Fibroblast of the aortic adventitia (primary cell): ENCODE measurements around the gene LRRC49. TPM values are rescaled to one million over a fixed set of nuclear protein-coding genes. Genes with fewer than 3 reads are reported as not detected.

ENCODE experiments used
- DNase-seq: peaks from one replicate; pipeline ENCODE4 v3.0.0-alpha.2; 2010; ENCODE audit warnings: low read depth
- H3K4me3 ChIP-seq: 2 replicates; pipeline ENCODE4 v1.5.1; 2011; ENCODE audit warnings: low read depth, mild to moderate bottlenecking, control low read depth, low read length, moderate library complexity
- total RNA-seq: library from RNA; depleted of rRNA; stranded (reverse); fragments of >200 nt; gene quantifications from 2 replicates; pipeline ENCODE4 v1.2.3, GENCODE V29; 2012; ENCODE audit warnings: low replicate concordance
- TF ChIP-seq, protein P1 (sequence below): IDR thresholded peaks from 2 replicates; pipeline ENCODE4 v1.5.1; 2011; ENCODE audit warnings: mild to moderate bottlenecking, low read length, control low read depth, inconsistent platforms; ENCODE audit not compliant: insufficient read depth

LRRC49 gene
- total RNA-seq, 1 donor: 25.2 TPM

DNA sequence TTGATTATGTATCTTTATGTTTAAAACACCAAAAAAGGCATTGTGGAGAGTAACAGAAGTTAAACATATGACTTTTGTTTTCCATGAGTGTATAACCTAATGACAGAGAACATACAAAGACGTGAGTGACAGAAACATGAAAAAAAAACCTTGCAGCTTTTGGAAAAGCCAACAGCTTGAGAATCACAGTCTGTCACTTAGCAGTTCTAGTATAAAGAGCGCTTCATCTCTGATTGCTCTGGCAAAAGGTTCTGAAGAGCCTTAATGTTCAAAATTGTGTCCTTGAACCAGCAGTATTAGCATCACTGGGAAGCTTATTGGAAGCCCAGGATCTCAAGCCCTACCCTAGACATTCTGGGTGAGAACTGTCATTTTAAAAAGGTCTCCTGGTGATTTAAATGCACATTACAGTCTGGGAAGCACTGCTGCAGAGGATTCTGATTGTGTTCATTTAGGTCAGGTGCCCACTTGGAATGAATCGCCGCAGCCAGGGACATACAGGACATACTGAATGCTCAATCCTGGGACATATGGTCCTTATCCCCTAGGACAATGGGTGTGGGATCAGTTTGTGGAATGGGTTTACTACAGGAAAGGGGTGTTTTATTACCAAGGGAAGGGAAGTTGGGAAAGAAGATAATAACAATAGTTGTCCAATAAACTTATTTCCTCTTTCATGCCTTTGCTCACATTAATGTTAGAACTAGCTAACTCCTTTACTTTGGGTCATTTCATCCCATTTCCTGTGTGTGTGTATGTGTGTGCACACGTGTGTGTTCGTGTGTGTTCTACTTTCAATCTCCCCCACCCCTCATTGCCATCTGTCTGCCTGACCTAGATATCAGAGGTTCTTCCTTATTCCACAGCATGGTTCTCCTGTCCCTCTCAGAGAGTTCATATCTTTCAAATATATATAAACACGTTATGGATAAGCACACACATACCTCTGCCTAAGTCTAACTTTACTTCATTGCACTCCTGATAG lies 55.0 kb downstream of the LRRC49 start:
- no peak overlapping the region for H3K4me3 ChIP-seq
- TF ChIP-seq, protein P1, sequence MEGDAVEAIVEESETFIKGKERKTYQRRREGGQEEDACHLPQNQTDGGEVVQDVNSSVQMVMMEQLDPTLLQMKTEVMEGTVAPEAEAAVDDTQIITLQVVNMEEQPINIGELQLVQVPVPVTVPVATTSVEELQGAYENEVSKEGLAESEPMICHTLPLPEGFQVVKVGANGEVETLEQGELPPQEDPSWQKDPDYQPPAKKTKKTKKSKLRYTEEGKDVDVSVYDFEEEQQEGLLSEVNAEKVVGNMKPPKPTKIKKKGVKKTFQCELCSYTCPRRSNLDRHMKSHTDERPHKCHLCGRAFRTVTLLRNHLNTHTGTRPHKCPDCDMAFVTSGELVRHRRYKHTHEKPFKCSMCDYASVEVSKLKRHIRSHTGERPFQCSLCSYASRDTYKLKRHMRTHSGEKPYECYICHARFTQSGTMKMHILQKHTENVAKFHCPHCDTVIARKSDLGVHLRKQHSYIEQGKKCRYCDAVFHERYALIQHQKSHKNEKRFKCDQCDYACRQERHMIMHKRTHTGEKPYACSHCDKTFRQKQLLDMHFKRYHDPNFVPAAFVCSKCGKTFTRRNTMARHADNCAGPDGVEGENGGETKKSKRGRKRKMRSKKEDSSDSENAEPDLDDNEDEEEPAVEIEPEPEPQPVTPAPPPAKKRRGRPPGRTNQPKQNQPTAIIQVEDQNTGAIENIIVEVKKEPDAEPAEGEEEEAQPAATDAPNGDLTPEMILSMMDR: no peak
- DNase-seq: no peak

DNA sequence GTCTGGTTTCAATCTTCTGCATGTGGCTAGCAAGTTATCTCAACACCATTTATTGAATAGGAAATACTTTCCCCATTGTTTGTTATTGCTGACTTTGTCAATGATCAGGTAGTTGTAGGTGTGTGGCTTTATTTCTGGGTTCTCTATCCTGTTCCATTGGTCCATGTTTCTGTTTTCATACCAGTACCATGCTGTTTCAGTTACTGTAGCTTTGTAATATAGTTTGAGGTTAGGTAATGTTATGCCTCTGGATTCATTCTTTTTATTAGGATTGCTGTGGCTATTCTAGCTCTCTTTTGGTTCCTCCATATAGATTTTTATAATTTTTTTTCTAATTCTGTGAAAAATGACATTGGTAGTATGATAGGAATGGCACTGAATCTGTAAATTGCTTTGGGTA lies 58.3 kb downstream of the LRRC49 start:
- H3K4me3 ChIP-seq: no peak overlapping the region
- TF ChIP-seq, protein P1: no peak
- DNase-seq: no peak

DNA sequence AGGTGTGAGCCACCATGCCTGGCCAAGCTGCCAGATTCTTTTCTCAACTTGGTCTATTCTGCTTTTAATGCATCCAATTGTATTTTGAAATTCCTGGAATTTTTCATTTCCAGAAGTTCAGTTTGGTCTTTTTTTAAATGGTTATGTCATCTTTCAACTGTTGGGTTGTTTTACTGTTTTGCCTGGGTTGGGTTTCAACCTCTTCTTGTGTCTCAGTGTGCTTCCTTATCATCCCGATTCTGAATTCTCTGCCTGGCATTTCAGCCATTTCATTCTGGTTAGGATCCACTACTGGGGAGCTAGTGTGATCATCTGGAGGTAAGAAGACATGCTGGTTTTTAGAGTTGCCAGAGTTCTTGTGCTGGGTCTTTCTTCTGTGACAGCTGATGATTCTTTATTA lies 61.5 kb downstream of the LRRC49 start:
- TF ChIP-seq, protein P1: no peak
- peak; percentile 18 for DNase-seq

DNA sequence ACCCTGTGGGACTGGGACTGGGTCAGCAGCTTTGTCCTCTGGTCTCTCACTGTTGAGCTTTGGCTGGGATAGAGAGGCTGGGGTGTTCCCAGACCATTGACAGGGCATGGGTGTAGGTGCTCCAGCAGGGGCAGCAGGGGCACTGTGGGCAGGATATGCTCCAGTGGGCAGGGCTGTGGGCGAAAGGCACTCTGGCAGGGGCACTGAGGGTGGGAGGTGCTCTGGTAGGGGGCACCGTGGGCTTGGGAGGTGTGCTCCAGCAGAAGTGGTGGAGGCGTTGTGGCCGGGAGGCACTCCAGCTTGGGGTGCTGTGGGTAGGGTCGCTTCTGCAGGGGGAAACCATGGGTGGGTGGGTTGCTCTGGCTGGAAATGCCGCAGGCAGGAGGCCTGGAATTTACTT lies 62.1 kb downstream of the LRRC49 start:
- TF ChIP-seq, protein P1: no peak
- H3K4me3 ChIP-seq: no peak overlapping the region
- no peak for DNase-seq

More for the DNA sequence above, 61.5 kb downstream of the LRRC49 start:
- no peak overlapping the region for H3K4me3 ChIP-seq

DNA sequence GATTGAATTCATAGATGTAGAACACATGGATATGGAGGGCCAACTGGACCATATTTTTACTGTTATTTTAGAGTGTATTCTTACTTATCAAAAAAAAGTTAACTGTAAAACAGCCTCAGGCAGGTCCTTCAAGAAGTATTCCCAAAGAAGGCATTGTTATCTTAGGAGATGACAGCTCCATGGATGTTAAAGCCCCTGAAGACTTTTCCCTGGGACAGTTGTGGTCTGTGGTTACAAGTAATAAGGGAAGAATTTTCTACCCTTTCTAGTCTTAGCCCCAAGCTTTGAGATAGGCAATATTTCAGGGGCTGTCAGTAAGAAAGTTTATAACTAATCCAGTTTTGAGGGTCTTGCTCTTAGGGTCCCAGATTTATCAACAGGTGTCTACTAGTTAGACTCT lies 62.5 kb downstream of the LRRC49 start:
- TF ChIP-seq, protein P1: no peak
- peak; percentile 37 for DNase-seq

DNA sequence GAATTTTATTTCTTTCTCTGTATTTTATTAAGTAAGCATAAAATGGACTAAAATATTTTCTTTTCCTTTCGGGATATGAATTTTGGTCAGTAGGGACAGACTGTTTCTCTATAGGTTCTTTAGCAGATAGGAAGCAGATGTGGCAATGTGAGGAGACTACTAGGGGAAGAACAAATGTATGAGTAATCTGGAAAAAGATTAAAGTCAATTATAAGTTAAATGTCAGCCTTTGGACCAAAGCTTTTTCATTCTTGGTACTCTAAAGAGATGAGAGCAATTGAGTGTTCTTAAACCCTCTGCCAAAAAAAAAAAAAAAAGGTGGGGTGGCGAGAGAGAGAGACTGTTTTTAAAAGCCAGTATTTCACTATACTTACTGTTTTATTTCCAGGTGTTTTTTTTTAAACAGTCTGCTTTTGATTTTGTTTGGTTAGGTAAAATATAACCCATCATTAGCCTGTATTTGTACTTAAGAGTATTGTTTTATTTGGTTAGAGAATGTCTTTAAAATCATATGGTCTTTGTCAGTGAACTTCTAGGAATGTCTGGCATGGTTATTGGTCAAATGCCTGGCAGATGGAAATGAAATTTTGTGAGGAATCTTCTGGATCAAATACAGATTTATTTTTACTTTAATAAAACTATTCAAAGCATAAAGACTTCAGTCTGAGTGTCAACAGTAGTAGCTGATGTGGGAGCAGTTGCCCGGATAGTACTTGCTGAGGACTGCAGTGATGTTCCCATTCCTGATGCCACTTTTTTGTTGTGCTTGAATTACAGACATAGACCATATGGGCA lies 63.8 kb downstream of the LRRC49 start:
- TF ChIP-seq, protein P1: no peak
- no peak overlapping the region for H3K4me3 ChIP-seq
- DNase-seq: peak; percentile 62

More for the DNA sequence above, 62.5 kb downstream of the LRRC49 start:
- H3K4me3 ChIP-seq: no peak overlapping the region
